Neural cell (in vitro differentiated cells): ENCODE results near the gene NUDCD3. TPM values are rescaled to one million over a fixed set of nuclear protein-coding genes. Genes with fewer than 3 reads are reported as not detected.

Experiments
- H2AFZ ChIP-seq: fragments of 200-600, 300-800 bp; sonication (generic), shearing (Covaris generic); 2 replicates; pipeline ENCODE4 v1.6.0; 2014; ENCODE audit warnings: low read depth, mild to moderate bottlenecking, antibody characterized with exemption, low read length, moderate library complexity
- H3F3A ChIP-seq: fragments of 200-600 bp; shearing (Covaris generic); 2 replicates; pipeline ENCODE4 v1.6.1; 2016; ENCODE audit warnings: mild to moderate bottlenecking, moderate library complexity, mixed read lengths, antibody characterized with exemption, low read length; ENCODE audit not compliant: insufficient read depth, poor library complexity, severe bottlenecking
- H3K27ac ChIP-seq: fragments of 200-600, 300-800 bp; sonication (generic), shearing (Covaris generic); 2 replicates; pipeline ENCODE4 v1.5.1; 2014; ENCODE audit warnings: mild to moderate bottlenecking, low read length, moderate library complexity
- H3K27me3 ChIP-seq: fragments of 300-800, 200-600 bp; sonication (generic), shearing (Covaris generic); 2 replicates; pipeline ENCODE4 v1.6.0; 2014; ENCODE audit warnings: mild to moderate bottlenecking, low read depth, low read length, moderate library complexity; ENCODE audit not compliant: insufficient read depth
- H3K36me3 ChIP-seq: fragments of 300-800, 200-600 bp; sonication (generic), shearing (Covaris generic); 2 replicates; pipeline ENCODE4 v1.5.1; 2014; ENCODE audit warnings: mild to moderate bottlenecking, antibody characterized with exemption, low read length, moderate library complexity; ENCODE audit not compliant: insufficient read depth
- H3K4me2 ChIP-seq: fragments of 300-800, 200-600 bp; sonication (generic), shearing (Covaris generic); 2 replicates; pipeline ENCODE4 v1.6.0; 2014; ENCODE audit warnings: mild to moderate bottlenecking, low read length
- H3K4me3 ChIP-seq: fragments of 300-800, 200-600 bp; sonication (generic), shearing (Covaris generic); 2 replicates; pipeline ENCODE4 v1.5.1; 2014; ENCODE audit warnings: mild to moderate bottlenecking, low read length, moderate library complexity
- H3K79me2 ChIP-seq: fragments of 200-600 bp; shearing (Covaris generic); replicated peaks from 2 replicates; pipeline ENCODE4 v1.6.0; 2014; ENCODE audit warnings: mild to moderate bottlenecking, low read length, moderate library complexity; ENCODE audit not compliant: insufficient read depth
- H3K9ac ChIP-seq: fragments of 300-800, 200-600 bp; sonication (generic), shearing (Covaris generic); 2 replicates; pipeline ENCODE4 v1.6.1; 2016; ENCODE audit warnings: mild to moderate bottlenecking, low read length, mixed read lengths
- H3K9me2 ChIP-seq: fragments of 200-600 bp; shearing (Covaris generic); 2 replicates; pipeline ENCODE4 v1.6.1; 2016; ENCODE audit warnings: mild to moderate bottlenecking, low read length, mixed read lengths; ENCODE audit not compliant: insufficient read depth
- H3K9me3 ChIP-seq: fragments of 200-600, 300-800 bp; sonication (generic), shearing (Covaris generic); 2 replicates; pipeline ENCODE4 v1.6.1; 2016; ENCODE audit warnings: mild to moderate bottlenecking, mixed run types, low read length, moderate library complexity, mixed read lengths
- H4K20me1 ChIP-seq: fragments of 200-600 bp; shearing (Covaris generic); 2 replicates; pipeline ENCODE4 v1.6.1; 2016; ENCODE audit warnings: mild to moderate bottlenecking, mixed run types; ENCODE audit not compliant: insufficient read depth
- CTCF ChIP-seq: fragments of 450-650 bp; IDR thresholded peaks from 2 replicates; pipeline ENCODE4 v1.5.1; 2014; ENCODE audit warnings: antibody characterized with exemption, mild to moderate bottlenecking, moderate library complexity; ENCODE audit not compliant: poor library complexity, severe bottlenecking
- EP300 ChIP-seq: fragments of 450-650 bp; conservative IDR thresholded peaks from 2 replicates; pipeline ENCODE4 v1.6.1; 2014; ENCODE audit warnings: antibody characterized with exemption, mild to moderate bottlenecking, moderate library complexity; ENCODE audit not compliant: poor library complexity, severe bottlenecking
- EZH2 ChIP-seq: fragments of 200-600, 300-800 bp; shearing (Covaris generic), sonication (generic); IDR thresholded peaks from 2 replicates; pipeline ENCODE4 v1.6.1; 2014; ENCODE audit warnings: antibody characterized with exemption, low read length, borderline replicate concordance, mild to moderate bottlenecking; ENCODE audit not compliant: insufficient read depth, poor library complexity, severe bottlenecking
- MXI1 ChIP-seq: fragments of 450-650 bp; conservative IDR thresholded peaks from 2 replicates; pipeline ENCODE4 v1.6.1; 2014; ENCODE audit warnings: antibody characterized with exemption, mild to moderate bottlenecking; ENCODE audit not compliant: poor library complexity, severe bottlenecking
- POLR2AphosphoS5 ChIP-seq: IDR thresholded peaks from 2 replicates; pipeline ENCODE4 v1.6.1; 2012
- RAD21 ChIP-seq: fragments of 450-650 bp; conservative IDR thresholded peaks from 2 replicates; pipeline ENCODE4 v1.6.1; 2014; ENCODE audit warnings: antibody characterized with exemption, mild to moderate bottlenecking, moderate library complexity
- REST ChIP-seq: IDR thresholded peaks from 2 replicates; pipeline ENCODE4 v1.6.1; 2012; ENCODE audit warnings: borderline replicate concordance
- SMC3 ChIP-seq: fragments of 450-650 bp; conservative IDR thresholded peaks from 2 replicates; pipeline ENCODE4 v1.6.1; 2014; ENCODE audit warnings: antibody characterized with exemption, mild to moderate bottlenecking, moderate library complexity; ENCODE audit not compliant: poor library complexity
- TAF1 ChIP-seq: IDR thresholded peaks from 2 replicates; pipeline ENCODE4 v1.6.1; 2012; ENCODE audit warnings: low read depth
- polyA plus RNA-seq: library from polyadenylated mRNA; depleted of rRNA; stranded (reverse); fragments of >200 nt; gene quantifications from 2 replicates; pipeline ENCODE4 v1.2.3, GENCODE V29; 2014

Gene NUDCD3
- polyA plus RNA-seq, 1 donor from 2014 or later: 69.9 TPM

DNA sequence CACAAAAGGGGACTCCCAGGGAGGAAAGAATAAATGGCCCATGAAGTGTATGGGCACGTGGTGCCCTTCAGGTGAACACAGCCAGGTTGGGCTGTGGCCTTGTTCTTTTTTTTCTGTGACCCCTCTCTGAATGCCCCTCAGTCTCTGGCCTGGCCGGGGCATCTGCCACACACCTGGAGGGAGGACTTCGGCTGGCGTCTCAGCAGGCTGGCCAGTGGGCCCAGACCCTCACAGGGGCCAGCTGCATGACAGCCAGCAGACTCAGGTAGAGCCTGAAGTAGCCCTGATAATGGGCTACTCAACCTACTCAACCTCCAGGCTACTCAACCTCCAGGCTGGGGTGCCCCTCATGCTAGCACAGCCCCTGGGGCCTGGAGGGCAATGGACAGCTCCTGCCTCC lies 155.3 kb downstream of the NUDCD3 start:
- no peaks in the 10 kb centered on the region for H4K20me1 ChIP-seq
- no peaks in the 10 kb centered on the region for H3K27me3 ChIP-seq
- no peak overlapping the region for H3K27ac ChIP-seq
- no peak for TF ChIP-seq EZH2
- TF ChIP-seq REST: no peak
- TF ChIP-seq RAD21: no peak
- TF ChIP-seq MXI1: no peak
- no peak for TF ChIP-seq SMC3
- TF ChIP-seq EP300: no peak
- TF ChIP-seq POLR2AphosphoS5: no peak
- H3K79me2 ChIP-seq: no peaks in the 10 kb centered on the region
- H3K9ac ChIP-seq: no peak overlapping the region
- H3K9me3 ChIP-seq: peaks cover 4% of the 10 kb centered on the region
- H2AFZ ChIP-seq: no peak overlapping the region
- H3K36me3 ChIP-seq: no peaks in the 10 kb centered on the region
- H3K4me2 ChIP-seq: no peak overlapping the region
- H3K9me2 ChIP-seq: no peaks in the 10 kb centered on the region
- H3F3A ChIP-seq: no peaks in the 10 kb centered on the region
- H3K4me3 ChIP-seq: no peak overlapping the region

DNA sequence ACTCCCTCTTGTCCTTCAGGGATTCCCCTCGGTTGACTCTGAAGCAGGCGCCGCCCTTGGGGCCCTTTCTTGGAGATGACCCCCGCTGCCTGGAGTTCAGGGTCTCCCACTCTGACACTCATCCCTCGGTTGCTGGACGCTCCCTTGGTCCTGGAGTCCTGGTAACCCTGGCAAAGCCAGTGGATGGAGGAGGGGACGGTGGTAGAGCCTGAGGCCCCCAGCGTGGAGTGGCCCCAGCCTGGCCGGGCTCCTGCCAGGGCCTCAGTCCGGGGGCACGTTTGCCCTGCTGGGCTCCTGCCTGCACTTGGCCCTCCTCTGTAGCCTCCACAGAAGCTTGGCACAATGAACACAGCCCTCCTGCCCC lies 155.7 kb downstream of the NUDCD3 start:
- TF ChIP-seq REST (no peak), TAF1 (no peak), MXI1 (no peak), POLR2AphosphoS5 (no peak), CTCF (no peak), SMC3 (no peak), EP300 (no peak), EZH2 (no peak), RAD21 (no peak)
- no peaks in the 10 kb centered on the region for H4K20me1 ChIP-seq
- H3K9me3 ChIP-seq: peaks cover 4% of the 10 kb centered on the region
- no peak overlapping the region for H2AFZ ChIP-seq
- no peaks in the 10 kb centered on the region for H3K36me3 ChIP-seq
- no peaks in the 10 kb centered on the region for H3K79me2 ChIP-seq
- H3K4me3 ChIP-seq: no peak overlapping the region
- H3K4me2 ChIP-seq: no peak overlapping the region
- no peak overlapping the region for H3K27ac ChIP-seq
- no peak overlapping the region for H3K9ac ChIP-seq
- H3F3A ChIP-seq: no peaks in the 10 kb centered on the region
- H3K27me3 ChIP-seq: no peaks in the 10 kb centered on the region
- no peaks in the 10 kb centered on the region for H3K9me2 ChIP-seq
